DMS153 (cell line): ENCODE measurements around the gene GADD45B.
"Not testable (repeated sequence)": the region's sequence is repeated elsewhere in the genome, so short reads cannot be mapped to it uniquely, and the experiment has no call there.

Source experiments
- DNase-seq: peaks from one replicate; lab custom pipeline; 2025; lab: John Stamatoyannopoulos, UW

GADD45B gene

DNA sequence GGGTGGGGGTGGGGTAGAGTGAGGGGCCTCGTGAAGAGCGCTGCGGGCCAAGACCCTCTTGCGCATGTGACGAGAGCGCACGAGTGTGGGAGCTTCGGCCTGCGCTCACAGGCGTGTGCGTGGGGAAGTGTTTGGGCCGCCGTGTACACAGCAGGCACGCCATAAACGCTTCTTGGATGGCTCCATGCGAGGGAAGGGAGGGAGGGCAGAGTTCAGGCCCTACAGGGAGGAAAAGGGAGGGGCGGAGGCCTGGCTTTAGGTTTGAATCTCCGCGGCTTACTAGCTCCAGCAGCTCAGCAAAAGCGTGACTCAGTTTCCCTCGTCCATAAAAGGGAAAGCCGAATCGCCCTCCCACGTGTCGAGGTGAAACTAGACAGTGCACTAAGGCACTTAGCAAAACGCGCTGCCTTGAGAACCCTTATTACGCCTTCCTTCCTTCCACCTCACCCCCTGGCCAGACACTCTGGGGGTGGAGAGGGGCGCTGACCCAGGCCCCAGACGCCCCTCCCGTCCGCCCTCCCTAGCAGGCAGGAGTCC, 12.5 kb downstream of the GADD45B start:
- no peak for DNase-seq

DNA sequence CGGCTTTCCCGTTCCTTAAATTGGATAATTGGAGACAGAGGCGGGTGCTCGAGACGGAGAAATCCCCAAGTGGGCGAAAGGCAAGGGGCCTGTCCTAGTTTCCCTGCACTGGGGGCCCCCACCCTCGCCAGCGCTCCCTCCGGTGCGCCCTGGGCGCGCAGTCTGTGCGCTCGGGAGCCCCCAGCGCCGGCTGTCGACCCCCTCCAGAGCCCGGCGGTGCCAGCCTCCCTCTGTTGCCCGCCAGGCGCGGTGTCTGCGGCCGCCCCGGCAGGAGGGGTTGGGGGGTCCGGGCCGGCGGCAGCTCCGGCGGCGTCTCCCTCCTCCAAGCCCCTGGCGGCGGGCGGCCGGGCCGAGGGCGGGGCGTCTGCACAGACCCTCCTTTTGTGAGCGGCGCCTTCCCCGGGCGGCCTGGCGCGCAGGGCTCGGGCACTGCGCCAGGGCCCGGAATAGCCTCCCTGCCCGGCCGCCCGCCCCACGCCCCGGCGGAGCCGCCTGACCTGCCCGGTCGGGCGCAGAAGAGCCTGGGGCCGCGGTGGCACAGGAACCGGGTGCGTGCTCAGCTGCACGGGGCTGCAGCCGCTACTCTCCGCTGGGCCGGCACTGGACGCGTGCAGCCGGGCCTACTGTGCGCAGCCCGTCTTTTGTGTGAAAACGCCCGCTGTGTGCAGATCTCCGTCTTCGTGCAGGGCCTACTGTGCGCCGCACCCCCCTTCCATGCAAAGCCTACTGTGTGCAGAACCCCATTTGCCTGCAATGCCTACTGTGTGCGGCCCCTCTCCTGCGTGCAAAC, 13.2 kb downstream of the GADD45B start:
- DNase-seq, result peak; percentile 22

DNA sequence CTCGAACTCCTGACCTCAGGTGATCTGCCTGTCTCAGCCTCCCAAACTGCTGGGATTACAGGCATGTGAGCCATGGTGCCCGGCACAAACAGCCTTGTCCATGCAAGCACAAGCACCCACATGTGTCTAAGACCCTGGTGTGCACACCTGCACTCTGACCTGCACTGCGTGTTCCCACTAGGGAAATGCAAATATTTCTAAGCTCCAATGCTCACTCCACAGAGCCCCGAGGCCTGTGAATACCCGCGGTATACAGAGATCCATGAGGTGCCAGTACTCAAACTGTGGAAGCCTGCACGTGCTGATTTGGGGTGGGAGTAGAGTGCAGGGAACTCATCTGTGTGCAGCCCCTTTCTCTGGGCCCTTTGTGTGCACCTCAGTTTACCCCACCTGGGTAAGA, 14.7 kb downstream of the GADD45B start:
- DNase-seq, result no peak

DNA sequence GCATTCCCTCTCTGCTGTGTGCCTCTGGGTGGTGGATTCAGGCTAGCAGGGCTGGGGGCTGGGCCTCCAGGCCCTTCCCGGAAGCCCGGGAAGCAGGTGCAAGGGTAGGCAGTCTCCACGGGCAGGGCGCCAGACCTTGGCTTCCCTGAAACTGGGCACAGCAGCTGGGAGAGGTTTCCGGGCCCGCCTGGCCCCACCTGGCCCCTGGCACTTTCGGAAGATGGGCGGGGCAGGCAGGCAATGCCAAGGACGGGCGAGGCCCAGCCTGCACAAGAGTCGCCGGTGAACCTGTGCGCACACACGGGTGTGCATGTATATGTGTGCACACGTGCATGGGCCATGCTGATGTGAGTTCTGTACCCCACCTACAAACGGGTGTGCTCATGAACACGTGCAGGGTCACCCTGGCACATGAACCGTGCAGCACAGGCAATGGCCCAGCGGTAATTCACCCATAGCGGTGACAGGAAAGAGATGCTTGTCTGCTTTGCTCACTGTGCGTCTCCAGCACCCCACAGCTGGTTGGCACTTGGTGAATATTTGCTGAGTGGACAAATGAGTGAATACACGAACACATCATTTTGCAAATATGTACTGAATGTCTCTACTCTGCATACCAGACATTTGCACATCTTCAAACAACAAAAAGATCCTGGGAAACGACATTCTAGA, 15.3 kb downstream of the GADD45B start:
- peak; percentile 91 for DNase-seq

DNA sequence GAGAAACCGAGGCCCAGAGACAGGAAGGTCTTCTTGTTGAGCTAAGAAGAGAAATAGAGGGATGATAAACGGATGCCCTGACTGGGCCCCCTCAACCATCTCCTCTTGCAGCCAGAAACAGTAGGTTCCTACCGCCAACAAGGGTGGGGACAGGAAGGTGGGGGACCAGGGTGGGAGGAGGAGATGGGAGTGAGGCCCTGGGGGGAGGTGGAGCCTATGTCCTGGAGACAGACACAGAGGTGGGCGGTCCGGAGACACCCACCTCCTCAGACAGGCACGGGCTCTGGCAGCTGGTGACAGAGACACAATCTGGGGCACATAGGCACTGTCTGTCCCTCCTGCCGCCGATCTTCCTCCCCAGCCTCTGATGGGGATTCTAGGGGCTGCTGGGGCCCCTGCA, 16.9 kb downstream of the GADD45B start:
- no peak for DNase-seq

DNA sequence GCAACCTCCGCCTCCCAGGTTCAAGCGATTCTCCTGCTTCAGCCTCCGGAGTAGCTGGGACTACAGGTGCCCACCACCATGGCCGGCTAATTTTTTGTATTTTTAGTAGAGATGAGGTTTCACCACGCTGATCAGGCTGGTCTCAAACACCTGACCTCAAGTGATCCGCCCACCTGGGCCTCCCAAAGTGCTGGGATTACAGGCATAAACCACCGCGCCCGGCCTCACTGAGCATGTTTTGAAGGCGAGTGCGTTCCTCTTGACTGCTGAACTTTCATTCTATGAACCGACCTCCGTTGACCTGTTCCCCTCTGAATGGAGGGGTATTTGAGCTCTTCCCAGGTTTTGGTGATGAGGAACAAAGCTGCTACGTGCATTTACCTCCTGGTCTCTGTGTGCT, 17.5 kb downstream of the GADD45B start:
- DNase-seq, result not testable (repeated sequence)

DNA sequence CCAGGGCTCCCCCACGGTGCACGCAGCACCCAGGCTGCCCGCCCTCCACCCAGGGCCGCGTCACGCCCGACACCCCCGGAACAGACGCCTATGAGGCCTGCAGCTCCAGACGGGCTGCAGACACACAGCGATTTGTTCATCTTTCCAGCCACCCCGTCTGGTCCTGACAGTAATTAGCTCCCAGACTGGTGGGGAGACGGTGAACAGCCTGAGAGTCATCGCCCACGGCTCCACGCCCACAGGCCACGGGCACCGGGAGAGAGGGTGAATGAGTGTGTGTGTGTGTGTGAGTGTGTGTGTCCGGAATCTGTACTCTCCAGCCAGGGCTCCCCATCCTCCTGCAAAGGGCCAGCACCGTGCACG, 18.1 kb downstream of the GADD45B start:
- no peak for DNase-seq

DNA sequence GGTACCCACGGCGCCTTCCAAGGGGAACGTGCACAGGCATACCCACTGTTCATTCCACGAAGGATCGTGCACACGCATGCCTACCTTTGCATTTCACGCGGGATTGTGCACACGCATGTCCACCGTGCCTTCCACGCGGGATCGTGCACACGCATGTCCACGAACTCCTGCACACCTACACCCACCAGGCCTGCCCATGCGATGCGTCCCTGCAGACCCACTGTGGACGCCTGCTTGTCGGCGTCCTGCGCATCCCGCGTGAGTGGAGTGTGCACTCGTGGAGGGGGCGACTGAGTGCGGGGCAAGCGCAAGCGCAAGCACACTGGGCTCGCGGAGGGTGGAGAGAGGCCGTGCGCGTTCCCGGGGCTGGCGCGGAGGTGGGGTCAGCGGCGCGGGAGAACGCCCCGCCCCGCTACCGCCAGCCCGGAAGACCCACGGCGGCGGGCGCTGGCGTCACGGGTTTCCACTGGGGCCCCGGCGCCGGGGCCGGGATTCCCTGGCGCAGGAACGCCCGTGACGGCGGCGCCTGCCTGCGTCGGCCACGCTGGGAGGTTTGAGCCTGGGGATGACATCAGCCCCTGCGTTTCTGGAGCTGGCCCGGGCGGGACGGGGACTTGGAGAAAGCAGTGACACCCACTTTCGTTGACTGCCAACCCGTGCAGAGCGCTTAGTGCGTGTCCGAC, 18.7 kb downstream of the GADD45B start:
- peak; percentile 22 for DNase-seq

DNA sequence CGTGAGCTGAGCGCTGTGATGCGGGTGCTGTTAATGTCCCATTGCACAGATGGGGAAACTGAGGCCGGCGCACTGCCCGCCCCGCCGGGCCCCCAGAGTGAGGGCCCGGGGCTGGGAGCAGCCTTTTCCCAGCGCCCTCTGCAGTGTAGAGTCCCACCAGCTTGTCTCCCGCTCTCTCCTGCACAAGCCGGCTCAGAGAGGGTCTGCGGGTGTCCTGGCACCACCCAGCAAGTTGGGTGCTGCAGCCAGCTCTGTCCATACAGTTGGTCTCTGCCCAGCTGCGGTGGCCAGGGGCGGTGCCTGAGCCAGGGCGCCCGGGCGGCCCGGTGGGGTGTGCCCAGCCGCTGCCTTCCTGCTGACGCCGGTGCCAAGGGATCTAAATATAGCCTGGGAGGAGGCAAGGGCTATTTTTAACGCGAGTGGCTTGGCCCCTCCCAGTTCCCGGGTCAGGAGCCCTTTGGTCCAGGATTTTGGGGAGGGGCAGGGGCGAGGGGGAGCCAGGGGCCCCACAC, 19.3 kb downstream of the GADD45B start:
- peak; percentile 46 for DNase-seq

DNA sequence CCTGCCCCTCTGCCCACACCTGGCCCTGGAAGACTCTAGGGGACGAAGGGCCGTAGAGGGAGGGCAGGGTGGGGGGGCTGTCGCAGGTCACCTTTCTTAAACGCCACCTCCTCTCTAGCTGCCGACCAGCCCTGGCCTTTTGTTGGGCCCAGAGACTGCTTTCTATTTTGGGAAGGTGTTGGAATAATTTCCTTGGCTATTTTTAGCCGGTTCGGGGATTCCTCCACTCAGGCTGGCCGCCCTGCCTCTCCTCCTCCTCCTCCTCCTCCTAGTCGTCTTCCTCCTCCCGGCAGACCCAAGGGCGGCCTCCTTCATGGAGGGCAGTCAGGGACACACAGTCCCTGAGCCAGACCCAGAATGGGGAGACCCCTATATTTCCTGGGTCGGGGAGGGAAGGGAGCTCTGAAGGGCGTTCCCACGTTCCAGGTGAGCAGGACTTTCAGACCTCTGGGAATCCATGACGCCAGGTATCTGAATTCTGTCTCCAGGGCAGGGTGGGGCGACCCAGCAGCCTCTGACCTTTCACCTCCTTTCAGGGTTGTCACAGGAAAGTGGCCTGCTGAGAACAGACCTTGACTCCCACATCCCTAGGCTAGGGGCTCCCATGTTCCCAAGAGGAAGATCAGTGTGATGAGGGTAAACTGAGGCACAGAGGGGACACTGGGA, 19.9 kb downstream of the GADD45B start:
- no peak for DNase-seq

DNA sequence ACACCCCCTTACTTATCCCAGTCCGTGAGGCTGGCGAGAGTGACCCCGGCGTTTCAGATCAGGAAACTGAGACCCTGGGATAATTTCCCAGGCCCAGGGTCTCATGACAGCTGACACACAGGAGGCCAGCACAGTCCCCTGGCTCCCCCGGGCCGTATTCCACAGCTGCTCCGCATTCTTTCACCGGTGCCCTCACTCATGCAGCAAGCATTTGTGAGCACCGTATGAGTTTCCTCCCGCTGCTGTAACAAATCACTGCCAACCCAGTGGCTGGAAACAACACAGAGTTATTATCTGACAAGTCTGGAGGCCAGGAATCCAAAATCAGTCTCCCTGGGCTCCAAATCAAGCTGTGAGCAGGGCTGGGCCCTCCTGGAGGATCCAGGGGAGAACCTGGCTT, 21.3 kb downstream of the GADD45B start:
- DNase-seq, result no peak

DNA sequence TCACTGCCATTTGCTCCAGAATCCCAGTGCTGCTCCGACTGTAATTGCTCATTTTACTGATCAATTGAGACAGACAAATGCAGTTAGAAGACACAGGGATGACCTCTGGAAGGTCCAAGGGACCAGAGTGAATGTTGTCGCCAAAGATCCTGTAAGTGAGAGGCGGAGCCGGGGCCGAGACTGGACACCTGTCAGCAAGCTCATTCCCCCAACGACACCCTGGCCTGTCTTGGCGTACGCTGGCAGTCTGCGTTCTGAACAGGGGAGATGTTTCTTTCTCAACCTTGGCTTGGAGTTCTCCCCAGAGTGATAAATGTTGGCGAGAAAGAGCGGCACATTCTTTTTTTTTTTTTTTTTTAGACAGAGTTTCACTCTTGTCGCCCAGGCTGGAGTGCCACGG, 24.2 kb downstream of the GADD45B start:
- DNase-seq, result no peak

DNA sequence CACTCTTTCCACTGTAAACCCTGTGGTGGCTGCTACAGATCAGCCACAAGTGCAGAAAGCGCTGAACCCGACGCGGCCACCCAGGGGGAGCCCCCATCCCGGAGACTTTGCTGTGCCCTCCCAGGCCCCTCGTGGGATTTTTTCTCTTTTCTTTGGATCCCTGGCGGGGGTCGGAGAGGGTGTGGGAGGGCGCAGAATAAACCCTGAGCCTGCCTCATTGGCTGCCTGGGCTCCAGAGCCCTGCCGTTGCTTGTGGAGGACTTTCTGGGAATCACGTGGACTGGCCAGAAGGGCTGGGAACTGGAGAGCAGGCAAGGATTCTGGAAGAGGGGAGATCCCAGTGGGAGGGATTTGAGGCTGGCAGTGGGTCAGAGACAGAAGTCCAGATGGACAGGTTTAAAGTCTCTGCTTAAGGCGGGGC, 24.9 kb downstream of the GADD45B start:
- no peak for DNase-seq

DNA sequence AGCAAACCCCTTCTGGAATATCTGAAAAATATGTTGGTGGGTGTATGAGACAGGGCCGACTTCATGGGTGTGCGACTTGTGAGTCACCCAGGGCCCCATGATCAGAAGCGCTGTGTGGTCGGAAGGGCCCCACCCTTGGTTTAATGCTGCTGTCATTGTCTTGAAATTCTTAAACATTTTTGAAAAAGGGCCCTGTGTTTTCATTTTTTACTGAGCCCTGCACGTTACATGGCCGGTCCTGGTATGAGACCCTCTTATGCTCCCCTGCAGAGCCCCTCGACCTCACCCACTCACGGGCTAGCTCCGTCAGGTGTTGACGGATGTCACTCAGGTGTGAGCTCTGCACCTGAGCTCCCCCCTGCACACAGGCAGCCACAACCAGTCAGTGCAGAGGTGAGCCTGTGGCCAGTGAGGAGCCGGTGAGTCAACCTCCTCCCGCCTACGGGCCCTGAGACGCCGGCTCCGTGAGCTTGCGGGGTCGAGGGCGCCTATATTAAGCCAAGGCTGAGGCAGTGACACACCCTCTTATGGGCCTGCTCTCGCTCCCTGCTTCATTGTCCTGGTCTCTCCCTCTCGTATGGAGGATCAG, 27.7 kb downstream of the GADD45B start:
- DNase-seq, result no peak

DNA sequence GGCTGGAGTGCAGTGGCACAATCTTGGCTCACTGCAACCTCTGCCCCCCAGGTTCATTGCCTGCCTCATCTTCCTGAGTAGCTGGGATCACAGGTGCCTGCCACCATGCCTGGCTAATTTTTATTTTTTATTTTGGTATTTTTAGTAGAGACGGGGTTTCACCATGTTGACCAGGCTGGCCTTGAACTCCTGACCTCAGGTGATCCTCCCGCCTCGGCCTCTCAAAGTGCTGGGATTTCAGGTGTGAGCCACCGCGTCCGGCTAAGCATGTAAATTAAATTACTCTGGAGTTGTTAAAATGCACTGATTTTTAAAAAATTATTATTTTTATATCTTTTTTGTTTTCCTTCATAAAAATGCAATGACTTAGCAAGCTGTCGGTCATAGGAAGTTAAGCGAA, 30.7 kb downstream of the GADD45B start:
- DNase-seq, result not testable (repeated sequence)

DNA sequence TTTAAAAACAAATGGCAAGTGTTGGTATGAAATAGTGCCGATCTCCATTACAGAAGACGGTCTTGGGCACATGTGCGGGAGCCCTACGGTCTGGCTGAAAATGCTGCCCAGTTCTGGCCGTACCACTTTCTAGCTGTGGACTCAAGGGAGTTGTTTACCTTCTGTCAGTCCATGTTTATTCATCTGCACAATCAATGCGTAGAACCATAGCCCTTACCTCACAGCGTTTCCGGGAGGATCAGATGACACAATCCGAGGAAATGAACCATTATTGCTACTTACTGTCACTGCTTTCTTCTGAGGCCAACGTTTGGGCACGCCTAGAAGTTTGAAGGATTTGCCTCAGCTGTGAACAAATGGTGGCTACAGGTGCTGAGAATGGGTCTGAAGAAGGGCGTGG, 31.2 kb downstream of the GADD45B start:
- DNase-seq, result peak; percentile 99

DNA sequence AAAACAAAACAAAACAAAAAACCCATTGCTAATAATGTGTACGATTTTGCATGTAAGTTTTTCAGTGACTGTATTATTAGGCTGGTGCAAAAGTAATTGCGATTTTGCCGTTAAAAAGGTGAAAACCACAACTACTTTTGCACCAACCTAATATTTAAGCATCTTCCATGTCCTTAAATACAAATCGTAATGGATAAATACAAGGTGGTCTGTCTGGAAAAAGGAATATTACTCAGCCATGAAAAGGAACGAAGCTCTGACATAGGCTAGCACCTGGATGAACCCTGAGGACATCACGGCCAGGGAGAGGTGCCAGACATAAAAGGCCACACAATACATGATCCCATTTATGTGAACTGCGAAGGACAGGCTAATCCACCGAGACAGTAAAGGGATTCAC, 33.2 kb downstream of the GADD45B start:
- DNase-seq, result no peak

DNA sequence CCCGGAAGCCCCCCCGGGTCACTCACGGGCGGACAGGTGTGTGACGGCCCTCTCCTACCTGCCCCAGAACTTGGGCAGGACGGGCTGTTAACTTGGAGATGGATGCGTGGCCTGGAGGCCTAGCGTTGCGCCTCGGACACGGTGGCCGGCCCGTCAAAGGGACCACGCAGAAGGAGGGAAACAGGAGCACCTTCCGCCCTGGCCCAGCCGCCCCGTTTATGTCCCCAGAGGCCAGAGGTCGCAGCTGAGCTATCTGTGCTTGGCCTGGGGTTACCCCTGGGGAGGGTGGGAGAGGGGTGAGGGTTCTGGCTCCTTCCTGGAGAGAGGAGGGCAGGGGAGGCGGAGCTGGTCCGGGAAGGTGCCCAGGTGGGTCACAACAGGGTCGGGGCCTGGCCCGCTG, 35.6 kb downstream of the GADD45B start:
- no peak for DNase-seq

DNA sequence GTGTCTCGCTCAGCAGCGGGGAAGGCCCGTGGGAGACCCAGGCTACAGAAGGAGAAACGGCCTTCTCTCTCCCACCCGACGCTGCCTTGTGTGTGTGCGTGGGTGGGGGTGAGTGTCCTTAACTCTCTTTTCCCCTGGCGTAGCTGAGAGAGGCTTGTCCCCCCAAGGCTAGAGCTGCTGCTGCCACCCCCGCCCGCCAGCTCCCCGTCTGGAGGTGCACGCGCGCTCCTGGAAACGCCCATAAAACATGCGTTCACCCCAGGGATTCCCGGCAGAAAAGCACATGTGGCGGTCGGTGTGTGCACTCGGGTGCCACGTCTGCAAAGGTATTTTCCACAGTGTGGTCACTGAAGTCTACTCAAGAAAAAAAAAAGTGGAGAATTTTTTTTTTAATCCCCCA, 36.1 kb downstream of the GADD45B start:
- DNase-seq, result no peak

DNA sequence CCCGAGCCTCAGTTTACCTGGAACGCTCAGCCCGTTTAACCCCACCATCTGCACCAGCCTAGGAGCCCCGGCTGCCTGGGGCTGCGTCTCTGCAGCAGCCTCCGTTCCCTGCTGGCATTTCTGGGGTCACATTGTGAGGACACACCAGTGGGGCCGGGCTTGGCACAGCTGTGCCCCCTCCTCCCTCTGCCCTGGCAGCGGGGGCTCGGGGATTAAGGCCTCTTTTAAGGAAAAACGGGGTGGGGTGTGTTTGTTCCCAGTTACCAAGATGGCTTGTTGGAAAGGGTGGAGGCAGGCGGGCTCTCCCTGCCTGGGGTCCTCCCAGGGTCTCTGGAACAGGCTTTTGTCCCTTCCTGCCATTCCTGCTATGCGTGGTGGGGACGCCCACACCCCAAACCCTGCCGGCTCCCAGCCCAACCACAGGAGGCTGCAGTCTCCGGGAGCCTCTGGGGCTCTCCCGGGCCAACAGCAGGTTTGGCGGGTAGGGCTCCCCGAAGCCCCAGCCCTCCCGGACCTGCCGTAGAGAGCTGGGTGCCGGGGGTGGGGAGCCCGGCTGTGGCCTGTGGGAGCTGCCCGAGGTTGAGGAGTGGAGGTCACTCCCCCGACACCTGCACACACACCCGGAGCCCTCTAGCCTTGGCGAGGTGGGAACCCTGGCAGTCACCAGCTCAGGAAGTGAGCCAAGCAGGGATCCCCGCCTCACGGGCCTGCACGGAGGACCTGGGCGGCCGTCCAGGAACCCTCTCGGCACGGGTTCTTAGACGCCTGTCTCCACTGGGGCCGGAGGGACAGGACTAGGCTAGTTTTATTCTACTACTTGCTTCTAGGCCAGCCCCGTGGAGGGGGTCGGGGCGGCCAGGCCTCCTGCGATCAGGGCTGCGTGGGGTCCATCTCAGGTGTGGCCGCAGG, 36.9 kb downstream of the GADD45B start:
- no peak for DNase-seq
